A549 (cell line): ENCODE data around the gene TCOF1.

Source experiments
- CBX2 ChIP-seq: fragments of 200-600 bp; sonication (generic); IDR thresholded peaks from 2 replicates; pipeline ENCODE4 v1.6.1; 2016; ENCODE audit warnings: low read depth, mild to moderate bottlenecking, borderline replicate concordance
- CTCF ChIP-seq: fragments of >200 bp; sonication (Bioruptor Twin); formaldehyde crosslinking; IDR thresholded peaks from 3 replicates; pipeline ENCODE4 v1.5.1; 2016
- HMGXB4 ChIP-seq: fragments of 250-450 bp; sonication (Bioruptor Pico); IDR thresholded peaks from 2 replicates; pipeline ENCODE4 v1.5.0; 2021; ENCODE audit warnings: mild to moderate bottlenecking, moderate library complexity, borderline replicate concordance
- PBX3 ChIP-seq: IDR thresholded peaks from 2 replicates; pipeline ENCODE4 v1.6.1; 2012
- SREBF2 ChIP-seq: fragments of 450-650 bp; IDR thresholded peaks from 2 replicates; pipeline ENCODE4 v1.6.1; 2014; ENCODE audit warnings: mild to moderate bottlenecking, moderate library complexity
- USF2 ChIP-seq: fragments of 450-650 bp; IDR thresholded peaks from 2 replicates; pipeline ENCODE4 v1.6.1; 2014; ENCODE audit warnings: antibody characterized with exemption

- TF ChIP-seq CBX2 = no peak
- TF ChIP-seq SREBF2 = no peak
- no peak for TF ChIP-seq HMGXB4 (CRISPR knock-in tag)
- TF ChIP-seq PBX3 = no peak
- no peak for TF ChIP-seq CTCF
- no peak for TF ChIP-seq USF2
Observed at GRCh38 chr5:150391064-150391834, 33.8 kb downstream of the TCOF1 start.
